ENCODE data around the gene NFYA.
"Not testable (repeated sequence)": the region's sequence is repeated elsewhere in the genome, so short reads cannot be mapped to it uniquely, and the experiment has no call there.

The NFYA gene

GRCh38 chr6:41088451-41088850 lies 15.7 kb downstream of the NFYA start:
- H3K4me3 ChIP-seq (ENCODE audit: low read depth, low read length) = no peak overlapping the region
- H2AFZ ChIP-seq (ENCODE audit: low read length, unreplicated experiment) = no peak overlapping the region
- no peaks in the 10 kb centered on the region for H3K4me1 ChIP-seq (ENCODE audit: control insufficient read depth, insufficient read depth, low read length, unreplicated experiment)
- H3K79me2 ChIP-seq (ENCODE audit: control insufficient read depth, insufficient read depth, low read length, unreplicated experiment) = no peaks in the 10 kb centered on the region
- H3K27me3 ChIP-seq (ENCODE audit: insufficient read depth, low read length) = no peaks in the 10 kb centered on the region
- no peak overlapping the region for H3K27ac ChIP-seq (ENCODE audit: low read depth, low read length)
- H3K36me3 ChIP-seq (ENCODE audit: insufficient read depth, low read length) = peaks cover 33% of the 10 kb centered on the region

- peaks cover 41% of the 10 kb centered on the region for H3K36me3 ChIP-seq (ENCODE audit: insufficient read depth, low read length)
Observed at GRCh38 chr6:41090841-41091761, 18.3 kb downstream of the NFYA start.

GRCh38 chr6:41092421-41093140 lies 19.8 kb downstream of the NFYA start:
- H3K36me3 ChIP-seq (ENCODE audit: insufficient read depth, low read length) = peaks cover 52% of the 10 kb centered on the region
- H3K4me3 ChIP-seq (ENCODE audit: low read depth, low read length) = no peak overlapping the region
- no peaks in the 10 kb centered on the region for H3K27me3 ChIP-seq (ENCODE audit: insufficient read depth, low read length)
- H2AFZ ChIP-seq (ENCODE audit: low read length, unreplicated experiment) = no peak overlapping the region
- H3K79me2 ChIP-seq (ENCODE audit: control insufficient read depth, insufficient read depth, low read length, unreplicated experiment) = no peaks in the 10 kb centered on the region
- H3K27ac ChIP-seq (ENCODE audit: low read depth, low read length) = no peak overlapping the region
- H3K4me1 ChIP-seq (ENCODE audit: control insufficient read depth, insufficient read depth, low read length, unreplicated experiment) = peaks cover 4% of the 10 kb centered on the region

More at GRCh38 chr6:41090841-41091761, 18.3 kb downstream of the NFYA start:
- no peak overlapping the region for H2AFZ ChIP-seq (ENCODE audit: low read length, unreplicated experiment)
- H3K27ac ChIP-seq (ENCODE audit: low read depth, low read length) = no peak overlapping the region
- H3K4me3 ChIP-seq (ENCODE audit: low read depth, low read length) = no peak overlapping the region
- no peaks in the 10 kb centered on the region for H3K79me2 ChIP-seq (ENCODE audit: control insufficient read depth, insufficient read depth, low read length, unreplicated experiment)
- no peaks in the 10 kb centered on the region for H3K4me1 ChIP-seq (ENCODE audit: control insufficient read depth, insufficient read depth, low read length, unreplicated experiment)
- H3K27me3 ChIP-seq (ENCODE audit: insufficient read depth, low read length) = no peaks in the 10 kb centered on the region

GRCh38 chr6:41093729-41094128 lies 21.0 kb downstream of the NFYA start:
- no peaks in the 10 kb centered on the region for H3K27me3 ChIP-seq (ENCODE audit: insufficient read depth, low read length)
- H3K36me3 ChIP-seq (ENCODE audit: insufficient read depth, low read length) = peaks cover 63% of the 10 kb centered on the region
- no peaks in the 10 kb centered on the region for H3K79me2 ChIP-seq (ENCODE audit: control insufficient read depth, insufficient read depth, low read length, unreplicated experiment)
- no peak overlapping the region for H2AFZ ChIP-seq (ENCODE audit: low read length, unreplicated experiment)
- H3K4me1 ChIP-seq (ENCODE audit: control insufficient read depth, insufficient read depth, low read length, unreplicated experiment) = peaks cover 11% of the 10 kb centered on the region
- H3K27ac ChIP-seq (ENCODE audit: low read depth, low read length) = no peak overlapping the region
- H3K4me3 ChIP-seq (ENCODE audit: low read depth, low read length) = no peak overlapping the region

GRCh38 chr6:41097467-41098090 lies 24.8 kb downstream of the NFYA start:
- no peak overlapping the region for H3K4me3 ChIP-seq (ENCODE audit: low read depth, low read length)
- H3K79me2 ChIP-seq (ENCODE audit: control insufficient read depth, insufficient read depth, low read length, unreplicated experiment) = no peaks in the 10 kb centered on the region
- H3K4me1 ChIP-seq (ENCODE audit: control insufficient read depth, insufficient read depth, low read length, unreplicated experiment) = peaks cover 11% of the 10 kb centered on the region
- peaks cover 65% of the 10 kb centered on the region for H3K36me3 ChIP-seq (ENCODE audit: insufficient read depth, low read length)
- H3K27me3 ChIP-seq (ENCODE audit: insufficient read depth, low read length) = no peaks in the 10 kb centered on the region
- H3K27ac ChIP-seq (ENCODE audit: low read depth, low read length) = no peak overlapping the region
- no peak overlapping the region for H2AFZ ChIP-seq (ENCODE audit: low read length, unreplicated experiment)

GRCh38 chr6:41098366-41098765 lies 25.6 kb downstream of the NFYA start:
- H3K4me3 ChIP-seq (ENCODE audit: low read depth, low read length) = no peak overlapping the region
- H3K27me3 ChIP-seq (ENCODE audit: insufficient read depth, low read length) = no peaks in the 10 kb centered on the region
- H3K4me1 ChIP-seq (ENCODE audit: control insufficient read depth, insufficient read depth, low read length, unreplicated experiment) = peaks cover 11% of the 10 kb centered on the region
- H3K79me2 ChIP-seq (ENCODE audit: control insufficient read depth, insufficient read depth, low read length, unreplicated experiment) = no peaks in the 10 kb centered on the region
- no peak overlapping the region for H3K27ac ChIP-seq (ENCODE audit: low read depth, low read length)
- H2AFZ ChIP-seq (ENCODE audit: low read length, unreplicated experiment) = no peak overlapping the region
- H3K36me3 ChIP-seq (ENCODE audit: insufficient read depth, low read length) = peaks cover 62% of the 10 kb centered on the region

GRCh38 chr6:41100871-41101287 lies 28.1 kb downstream of the NFYA start:
- Histone ChIP-seq H3K36me3 (ENCODE audit: insufficient read depth, low read length) (peaks cover 42% of the 10 kb centered on the region), H3K27me3 (ENCODE audit: insufficient read depth, low read length) (no peaks in the 10 kb centered on the region), H3K27ac (ENCODE audit: low read depth, low read length) (no peak overlapping the region), H2AFZ (ENCODE audit: low read length, unreplicated experiment) (no peak overlapping the region), H3K4me3 (ENCODE audit: low read depth, low read length) (no peak overlapping the region), H3K4me1 (ENCODE audit: control insufficient read depth, insufficient read depth, low read length, unreplicated experiment) (peaks cover 11% of the 10 kb centered on the region), H3K79me2 (ENCODE audit: control insufficient read depth, insufficient read depth, low read length, unreplicated experiment) (no peaks in the 10 kb centered on the region)

- H3K27ac ChIP-seq (ENCODE audit: low read depth, low read length) = no peak overlapping the region
- H3K27me3 ChIP-seq (ENCODE audit: insufficient read depth, low read length) = no peaks in the 10 kb centered on the region
- no peaks in the 10 kb centered on the region for H3K4me1 ChIP-seq (ENCODE audit: control insufficient read depth, insufficient read depth, low read length, unreplicated experiment)
- peaks cover 16% of the 10 kb centered on the region for H3K36me3 ChIP-seq (ENCODE audit: insufficient read depth, low read length)
- H3K4me3 ChIP-seq (ENCODE audit: low read depth, low read length) = no peak overlapping the region
- H2AFZ ChIP-seq (ENCODE audit: low read length, unreplicated experiment) = no peak overlapping the region
- no peaks in the 10 kb centered on the region for H3K79me2 ChIP-seq (ENCODE audit: control insufficient read depth, insufficient read depth, low read length, unreplicated experiment)
Observed at GRCh38 chr6:41103847-41104246, 31.1 kb downstream of the NFYA start.

- Histone ChIP-seq H3K4me1 (ENCODE audit: control insufficient read depth, insufficient read depth, low read length, unreplicated experiment) (no peaks in the 10 kb centered on the region), H2AFZ (ENCODE audit: low read length, unreplicated experiment) (no peak overlapping the region), H3K27ac (ENCODE audit: low read depth, low read length) (no peak overlapping the region), H3K79me2 (ENCODE audit: control insufficient read depth, insufficient read depth, low read length, unreplicated experiment) (no peaks in the 10 kb centered on the region), H3K4me3 (ENCODE audit: low read depth, low read length) (no peak overlapping the region), H3K36me3 (ENCODE audit: insufficient read depth, low read length) (no peaks in the 10 kb centered on the region), H3K27me3 (ENCODE audit: insufficient read depth, low read length) (no peaks in the 10 kb centered on the region)
Observed at GRCh38 chr6:41111017-41111416, 38.2 kb downstream of the NFYA start.

- H2AFZ ChIP-seq (ENCODE audit: low read length, unreplicated experiment); H3K4me1 ChIP-seq (ENCODE audit: control insufficient read depth, insufficient read depth, low read length, unreplicated experiment); H3K36me3 ChIP-seq (ENCODE audit: insufficient read depth, low read length); H3K27ac ChIP-seq (ENCODE audit: low read depth, low read length); H3K4me3 ChIP-seq (ENCODE audit: low read depth, low read length); H3K79me2 ChIP-seq (ENCODE audit: control insufficient read depth, insufficient read depth, low read length, unreplicated experiment); H3K27me3 ChIP-seq (ENCODE audit: insufficient read depth, low read length): not testable (repeated sequence)
Observed at GRCh38 chr6:41115027-41115426, 42.3 kb downstream of the NFYA start.
